H1 (cell line): Measurements from ENCODE around the gene OSBPL3. TPM values are rescaled to one million over a fixed set of nuclear protein-coding genes. Genes with fewer than 3 reads are reported as not detected.

Source experiments
- CTCF ChIA-PET: fragments of 300-600 bp; sonication (Branson Sonifier 250); formaldehyde crosslinking; loops from one replicate; lab custom pipeline; 2021; ENCODE audit not compliant: partially characterized antibody; lab: Charles Lee
- POLR2A ChIA-PET: fragments of 300-600 bp; sonication (Branson Sonifier 250); formaldehyde crosslinking; loops from one replicate; lab custom pipeline; 2021; ENCODE audit warnings: inconsistent platforms; ENCODE audit not compliant: partially characterized antibody; lab: Charles Lee
- DNase-seq, 2 experiments: peaks; one replicate each; pipeline versions ENCODE4 v3.0.0 to v3.0.0-alpha.2; 2010 to 2022; ENCODE audit warnings: low spot score in 2 of 2, low read depth in 1 of 2, mixed read lengths in 1 of 2
- FAIRE-seq: peaks from 2 replicates; lab custom pipeline; 2011; peaks lifted over from hg19 to GRCh38; lab: Jason Lieb, UNC
- H2AFZ ChIP-seq: 2 replicates; pipeline ENCODE4 v1.8.1; 2012; ENCODE audit warnings: low read length, inconsistent platforms
- H2AK5ac ChIP-seq: 2 replicates; pipeline ENCODE4 v1.6.1; 2013; ENCODE audit warnings: low read depth, low read length
- H2BK120ac ChIP-seq: replicated peaks from 2 replicates; pipeline ENCODE3; 2013; ENCODE audit warnings: low read depth, low read length, inconsistent platforms
- H2BK12ac ChIP-seq: 2 replicates; pipeline ENCODE4 v1.6.1; 2013; ENCODE audit warnings: low read depth, low read length
- H2BK15ac ChIP-seq: 2 replicates; pipeline ENCODE4 v1.6.1; 2013; ENCODE audit warnings: low read length
- H2BK20ac ChIP-seq: 2 replicates; pipeline ENCODE4 v1.6.1; 2013; ENCODE audit warnings: low read length
- H2BK5ac ChIP-seq: 2 replicates; pipeline ENCODE4 v1.6.1; 2013; ENCODE audit warnings: low read depth, low read length
- H3K14ac ChIP-seq: 2 replicates; pipeline ENCODE4 v1.6.1; 2013; ENCODE audit warnings: inconsistent platforms; ENCODE audit not compliant: insufficient read length
- H3K18ac ChIP-seq: 2 replicates; pipeline ENCODE4 v1.6.1; 2013; ENCODE audit warnings: low read length; ENCODE audit errors: extremely low read depth
- H3K23ac ChIP-seq: 2 replicates; pipeline ENCODE4 v1.6.1; 2013; ENCODE audit warnings: inconsistent platforms; ENCODE audit not compliant: insufficient read length
- H3K23me2 ChIP-seq: 2 replicates; pipeline ENCODE4 v1.6.1; 2013; ENCODE audit warnings: low read depth, low read length
- H3K27ac ChIP-seq: 2 replicates; pipeline ENCODE4 v1.6.1; 2011; ENCODE audit warnings: low read depth, low read length, inconsistent platforms
- H3K27me3 ChIP-seq, 4 experiments: replicated peaks in 1 of 4; 1 replicate in 1 of 4; 2 replicates in 3 of 4; pipeline versions ENCODE4 v1.6.1 to v1.8.1; 2011 to 2013; ENCODE audit warnings: low read length in 3 of 4, mild to moderate bottlenecking in 3 of 4, inconsistent platforms in 2 of 4, mixed read lengths in 2 of 4, moderate library complexity in 1 of 4; ENCODE audit not compliant: control insufficient read depth in 3 of 4, insufficient read depth in 3 of 4; ENCODE audit errors: extremely low read depth in 1 of 4
- H3K36me3 ChIP-seq, 4 experiments: 2 replicates each; pipeline versions ENCODE4 v1.6.1 to v1.8.1; 2011 to 2013; ENCODE audit warnings: mild to moderate bottlenecking in 4 of 4, low read length in 3 of 4, moderate library complexity in 2 of 4, control low read depth in 1 of 4, inconsistent platforms in 1 of 4; ENCODE audit not compliant: insufficient read depth in 4 of 4, control insufficient read depth in 2 of 4
- H3K4ac ChIP-seq: replicated peaks from 2 replicates; pipeline ENCODE3; 2013; ENCODE audit warnings: low read length, low read depth, mixed read lengths, inconsistent platforms; ENCODE audit not compliant: insufficient read length
- H3K4me1 ChIP-seq, 4 experiments: replicated peaks in 1 of 4; 1 replicate in 1 of 4; 2 replicates in 3 of 4; pipeline versions ENCODE4 v1.6.1 to v1.8.1; 2011 to 2013; ENCODE audit warnings: low read length in 3 of 4, inconsistent platforms in 2 of 4, mixed read lengths in 1 of 4; ENCODE audit not compliant: insufficient read depth in 4 of 4, control insufficient read depth in 3 of 4
- H3K4me2 ChIP-seq, 2 experiments: 2 replicates each; pipeline versions ENCODE4 v1.6.1 to v1.8.1; 2011 to 2013; ENCODE audit warnings: low read depth in 2 of 2, low read length in 2 of 2, control low read depth in 1 of 2, inconsistent platforms in 1 of 2, mild to moderate bottlenecking in 1 of 2; ENCODE audit not compliant: insufficient read depth in 1 of 2
- H3K4me3 ChIP-seq, 4 experiments: fragments of 200-600, 300-600 bp in 1 of 4; sonication (generic), shearing (Covaris generic), sonication (Bioruptor Twin) in 1 of 4; 2 replicates each; pipeline versions ENCODE4 v1.5.1 to v1.8.1; 2011 to 2016; ENCODE audit warnings: low read length in 4 of 4, low read depth in 3 of 4, control low read depth in 2 of 4, inconsistent platforms in 2 of 4, mild to moderate bottlenecking in 2 of 4, mixed read lengths in 1 of 4, moderate library complexity in 1 of 4; ENCODE audit not compliant: insufficient read depth in 2 of 4; ENCODE audit errors: extremely low read depth in 1 of 4
- H3K56ac ChIP-seq: replicated peaks from 2 replicates; pipeline ENCODE3; 2013; ENCODE audit warnings: low read depth, mild to moderate bottlenecking, mixed read lengths, low read length, inconsistent platforms; ENCODE audit not compliant: insufficient read length
- H3K79me1 ChIP-seq: 2 replicates; pipeline ENCODE4 v1.6.1; 2013; ENCODE audit warnings: low read depth, low read length, control low read depth
- H3K79me2 ChIP-seq, 2 experiments: 2 replicates each; pipeline versions ENCODE4 v1.6.1 to v1.8.1; 2012 to 2013; ENCODE audit warnings: low read length in 2 of 2, mild to moderate bottlenecking in 2 of 2, inconsistent platforms in 1 of 2; ENCODE audit not compliant: insufficient read depth in 2 of 2, control insufficient read depth in 1 of 2
- H3K9ac ChIP-seq, 4 experiments: replicated peaks in 1 of 4; 1 replicate in 1 of 4; 2 replicates in 3 of 4; pipeline versions ENCODE4 v1.6.1 to v1.8.1; 2011 to 2013; ENCODE audit warnings: low read depth in 3 of 4, low read length in 3 of 4, control low read depth in 2 of 4, mild to moderate bottlenecking in 2 of 4, moderate library complexity in 2 of 4, inconsistent platforms in 1 of 4; ENCODE audit errors: extremely low read depth in 1 of 4
- H3K9me3 ChIP-seq, 2 experiments: 2 replicates each; pipeline versions ENCODE4 v1.6.1 to v1.8.1; 2012 to 2013; ENCODE audit warnings: mild to moderate bottlenecking in 2 of 2, moderate library complexity in 2 of 2, control low read depth in 1 of 2, inconsistent platforms in 1 of 2, low read depth in 1 of 2, low read length in 1 of 2, mixed read lengths in 1 of 2; ENCODE audit not compliant: insufficient read depth in 2 of 2
- H4K20me1 ChIP-seq, 2 experiments: replicated peaks in 1 of 2; 2 replicates each; pipeline versions ENCODE3 to v1.8.1; 2011 to 2013; ENCODE audit warnings: inconsistent platforms in 2 of 2, low read length in 2 of 2, mild to moderate bottlenecking in 1 of 2; ENCODE audit not compliant: insufficient read depth in 2 of 2, control insufficient read depth in 1 of 2
- H4K5ac ChIP-seq: 2 replicates; pipeline ENCODE4 v1.6.1; 2013; ENCODE audit warnings: low read length, low read depth, mixed read lengths, inconsistent platforms; ENCODE audit not compliant: insufficient read length
- H4K8ac ChIP-seq: 2 replicates; pipeline ENCODE4 v1.8.0; 2013; ENCODE audit warnings: mild to moderate bottlenecking, moderate library complexity, low read length, inconsistent platforms; ENCODE audit not compliant: insufficient read depth; ENCODE audit errors: extremely low read depth
- H4K91ac ChIP-seq: replicated peaks from 2 replicates; pipeline ENCODE3; 2013; ENCODE audit warnings: low read length, mixed read lengths, inconsistent platforms; ENCODE audit not compliant: insufficient read length
- CEBPB ChIP-seq: IDR thresholded peaks from 2 replicates; pipeline ENCODE4 v1.6.1; 2012; ENCODE audit warnings: low read depth, low read length
- KDM5A ChIP-seq: fragments of 200-600 bp; IDR thresholded peaks from 2 replicates; pipeline ENCODE4 v1.7.1; 2012; ENCODE audit warnings: mild to moderate bottlenecking, low read length, inconsistent platforms, mixed read lengths
- MAFK ChIP-seq: IDR thresholded peaks from 2 replicates; pipeline ENCODE4 v1.6.1; 2012; ENCODE audit warnings: low read depth, mild to moderate bottlenecking, improper control_type of control experiment, low read length
- NRF1 ChIP-seq: IDR thresholded peaks from 2 replicates; pipeline ENCODE4 v1.6.1; 2011; ENCODE audit warnings: mild to moderate bottlenecking, low read depth, low read length, improper control_type of control experiment
- SIN3A ChIP-seq, 2 experiments: IDR thresholded peaks in 1 of 2; conservative IDR thresholded peaks in 1 of 2; 2 replicates each; pipeline ENCODE4 v1.6.1; 2011 to 2012; ENCODE audit warnings: low read length in 2 of 2, improper control_type of control experiment in 1 of 2, low read depth in 1 of 2, mild to moderate bottlenecking in 1 of 2
- WGBS, 2 experiments: shearing (Covaris generic) in 1 of 2; methylation state at CpG; one replicate each; pipeline versions ENCODE4 v1.1.6 to v1.1.7; 2013 to 2015; ENCODE audit warnings: low lambda C conversion rate in 2 of 2, mixed read lengths in 2 of 2, inconsistent platforms in 1 of 2, low coverage in 1 of 2, missing lambda C conversion rate in 1 of 2; ENCODE audit not compliant: insufficient replicate concordance in 2 of 2, insufficient coverage in 1 of 2, insufficient read length in 1 of 2; ENCODE audit errors: extremely low coverage in 1 of 2, missing lambda C conversion rate in 1 of 2; 5-methylcytosine and 5-hydroxymethylcytosine counted together
- polyA plus RNA-seq, 7 experiments: library from polyadenylated mRNA; depleted of rRNA in 3 of 7; stranded (reverse) in 5 of 7; unstranded in 2 of 7; fragments of >200 nt in 5 of 7; fragments of 200-250 nt in 2 of 7; gene quantifications; 1 replicate in 5 of 7; 2 replicates in 1 of 7; 4 replicates in 1 of 7; pipeline versions ENCODE4 v1.2.1 to v1.2.3, GENCODE V29; 2011 to 2013; ENCODE audit warnings: missing spikeins in 2 of 7, mixed read lengths in 2 of 7
- total RNA-seq: library from RNA; stranded (reverse); fragmentation: NEBNext Ultra II Directional; extraction: Animal tissue kit (Norgen Biotek cat#: 25700); gene quantifications from 2 replicates; pipeline ENCODE4 v1.2.1, GENCODE V29; 2021

OSBPL3 gene
- total and polyA plus RNA-seq, 2 of the 8 experiments (the other 6 are each of a cell fraction or from before 2014, with no cell fraction given): 2.8 to 13.9 TPM

DNA sequence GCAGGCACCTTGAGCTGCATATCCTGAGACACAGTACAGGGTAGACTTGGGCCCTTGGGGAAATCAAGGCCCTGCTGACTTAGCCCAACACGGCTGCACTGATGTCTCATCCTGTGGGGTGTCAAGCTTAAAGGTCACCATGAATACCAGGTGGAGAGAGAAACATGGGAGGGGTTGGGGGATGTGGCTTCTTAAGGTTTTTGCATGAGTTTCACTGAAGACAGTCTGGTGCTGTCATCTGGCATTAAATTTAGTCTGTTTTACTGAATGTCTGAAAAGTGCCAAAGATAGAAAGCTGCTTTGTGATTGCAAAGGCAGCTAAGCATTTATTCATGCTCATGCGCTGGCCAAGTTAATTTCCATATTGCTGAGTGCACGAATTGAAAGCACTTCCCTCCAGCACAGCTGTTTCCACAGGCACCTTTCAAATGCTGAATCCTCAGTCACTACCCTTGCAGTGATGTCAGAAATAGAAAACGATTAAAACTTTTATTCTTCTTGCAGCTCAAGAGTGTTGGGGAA lies 102.1 kb downstream of the OSBPL3 start:
- H3K4me2 ChIP-seq: peak overlapping the region; percentile 44 to 51; a peak in 3 of 4 replicates
- no peak overlapping the region for H2BK20ac ChIP-seq
- H3K36me3 ChIP-seq: no peaks in the 10 kb centered on the region
- 30% methylated on average over 4 of the region's 4 CpGs; no CpG with 5 or more reads in 1 of the 2 experiments for WGBS, 2 experiments
- no peak overlapping the region for H2BK15ac ChIP-seq
- H3K23ac ChIP-seq: no peak overlapping the region
- H3K23me2 ChIP-seq: no peaks in the 10 kb centered on the region
- H2BK12ac ChIP-seq: no peak overlapping the region
- no peak overlapping the region for H2BK120ac ChIP-seq
- POLR2A ChIA-PET: interaction anchor here (0.9 to 1.6 kb wide), 2 partner anchors 14 to 101 kb away, joined by 5 to 6 read pairs; partner anchors contain the start of gene OSBPL3
- H2BK5ac ChIP-seq: 0 out of 2 replicates have a peak overlapping the region, but pooled peaks have one; percentile 21
- no peaks in the 10 kb centered on the region for H4K20me1 ChIP-seq
- H3K56ac ChIP-seq: no peak overlapping the region
- H4K91ac ChIP-seq: no peak overlapping the region
- no peak overlapping the region for H3K14ac ChIP-seq
- peak overlapping the region in 1 of 4 experiments; percentile 25; a peak in 1 of 8 replicates for H3K4me3 ChIP-seq
- H4K5ac ChIP-seq: no peak overlapping the region
- FAIRE-seq: peak; percentile 58
- H3K9ac ChIP-seq: no peak overlapping the region
- H3K79me2 ChIP-seq: no peaks in the 10 kb centered on the region
- H3K4me1 ChIP-seq: peaks cover 3 to 21% (median 12%) of the 10 kb centered on the region in 4 experiments; a peak in 5 of 7 replicates
- no peaks in the 10 kb centered on the region for H3K9me3 ChIP-seq
- peak; percentile 34 to 85; a peak in 2 of 4 replicates for TF ChIP-seq SIN3A (conservative IDR thresholded peaks at IDR 0.05 in 1 of 2, IDR thresholded peaks at IDR 0.05 in 1 of 2; ENCODE audit: low read depth in 1 of 2, low read length in 2 of 2)
- TF ChIP-seq NRF1: no peak
- TF ChIP-seq KDM5A: no peak
- no peak for TF ChIP-seq CEBPB
- TF ChIP-seq MAFK: peak; percentile 65; the same call in 1 of the 2 replicates
- TF ChIP-seq, all 59 proteins: peak for 2
- DNase-seq: no peak
- no peak overlapping the region for H2AFZ ChIP-seq
- peak overlapping the region; percentile 6 for H3K4ac ChIP-seq
- H3K79me1 ChIP-seq: no peaks in the 10 kb centered on the region
- H2AK5ac ChIP-seq: no peak overlapping the region
- H3K27ac ChIP-seq: no peak overlapping the region
- CTCF ChIA-PET: interaction anchor here (0.6 to 3.7 kb wide), 15 partner anchors 9 to 220 kb away, joined by 3 to 20 read pairs (median 4); no protein-coding TSS in a partner anchor
- no peak overlapping the region for H4K8ac ChIP-seq
- no peak overlapping the region for H3K18ac ChIP-seq
- no peaks in the 10 kb centered on the region for H3K27me3 ChIP-seq
